GM12801 (cell line): ENCODE results near the gene HS6ST1.

Experiments used
- TF ChIP-seq, protein P1 (sequence below): IDR thresholded peaks from one replicate; pipeline ENCODE4 v1.5.1; 2011; ENCODE audit warnings: control low read depth; ENCODE audit not compliant: insufficient read length; ENCODE audit errors: extremely low read depth

HS6ST1 gene

GRCh38 chr2:128291844-128292598 lies 26.6 kb downstream of the HS6ST1 start:
- TF ChIP-seq, protein P1, sequence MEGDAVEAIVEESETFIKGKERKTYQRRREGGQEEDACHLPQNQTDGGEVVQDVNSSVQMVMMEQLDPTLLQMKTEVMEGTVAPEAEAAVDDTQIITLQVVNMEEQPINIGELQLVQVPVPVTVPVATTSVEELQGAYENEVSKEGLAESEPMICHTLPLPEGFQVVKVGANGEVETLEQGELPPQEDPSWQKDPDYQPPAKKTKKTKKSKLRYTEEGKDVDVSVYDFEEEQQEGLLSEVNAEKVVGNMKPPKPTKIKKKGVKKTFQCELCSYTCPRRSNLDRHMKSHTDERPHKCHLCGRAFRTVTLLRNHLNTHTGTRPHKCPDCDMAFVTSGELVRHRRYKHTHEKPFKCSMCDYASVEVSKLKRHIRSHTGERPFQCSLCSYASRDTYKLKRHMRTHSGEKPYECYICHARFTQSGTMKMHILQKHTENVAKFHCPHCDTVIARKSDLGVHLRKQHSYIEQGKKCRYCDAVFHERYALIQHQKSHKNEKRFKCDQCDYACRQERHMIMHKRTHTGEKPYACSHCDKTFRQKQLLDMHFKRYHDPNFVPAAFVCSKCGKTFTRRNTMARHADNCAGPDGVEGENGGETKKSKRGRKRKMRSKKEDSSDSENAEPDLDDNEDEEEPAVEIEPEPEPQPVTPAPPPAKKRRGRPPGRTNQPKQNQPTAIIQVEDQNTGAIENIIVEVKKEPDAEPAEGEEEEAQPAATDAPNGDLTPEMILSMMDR: no peak

GRCh38 chr2:128291161-128291843 lies 27.4 kb downstream of the HS6ST1 start:
- TF ChIP-seq, protein P1: no peak

GRCh38 chr2:128290356-128290755 lies 28.3 kb downstream of the HS6ST1 start:
- TF ChIP-seq, protein P1: no peak

DNA sequence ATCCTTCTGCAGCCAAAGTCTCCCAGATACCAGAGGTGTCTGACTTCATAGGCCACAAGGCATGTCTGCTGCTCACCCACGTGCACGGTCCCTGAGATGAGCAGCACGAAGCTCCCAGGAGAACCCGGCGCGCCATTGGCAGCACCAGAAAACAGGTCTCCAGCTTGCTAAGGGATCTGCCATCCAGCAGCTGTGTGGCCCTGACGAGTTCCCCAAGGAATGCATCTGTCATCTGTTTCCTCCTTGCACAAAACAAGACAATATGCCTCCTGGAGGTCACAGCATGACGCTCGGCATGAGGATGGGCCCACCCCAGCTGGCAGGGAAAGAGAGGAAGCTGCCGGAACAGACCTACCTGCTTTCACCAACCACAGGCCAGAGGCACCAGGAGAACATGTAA lies 29.2 kb downstream of the HS6ST1 start:
- TF ChIP-seq, protein P1: no peak

DNA sequence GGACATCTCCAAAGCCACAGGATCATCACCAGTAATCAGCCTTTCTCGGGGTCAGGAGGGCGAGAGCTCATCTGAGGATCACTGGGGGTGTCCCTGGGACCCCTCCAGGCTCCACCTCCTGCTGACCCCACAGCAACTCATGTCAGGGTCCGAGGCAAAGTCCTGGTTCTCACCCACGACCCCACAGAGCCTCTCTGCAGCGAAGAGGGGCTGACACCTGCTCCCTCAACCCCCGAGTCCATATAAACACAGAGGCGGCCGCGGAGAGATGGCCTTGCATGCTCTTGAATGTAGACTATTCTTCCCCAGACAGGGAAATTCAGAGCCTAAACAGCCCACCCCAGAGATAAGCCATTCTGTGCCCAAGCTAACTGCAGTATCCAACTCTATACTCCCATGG lies 29.9 kb downstream of the HS6ST1 start:
- TF ChIP-seq, protein P1: no peak

DNA sequence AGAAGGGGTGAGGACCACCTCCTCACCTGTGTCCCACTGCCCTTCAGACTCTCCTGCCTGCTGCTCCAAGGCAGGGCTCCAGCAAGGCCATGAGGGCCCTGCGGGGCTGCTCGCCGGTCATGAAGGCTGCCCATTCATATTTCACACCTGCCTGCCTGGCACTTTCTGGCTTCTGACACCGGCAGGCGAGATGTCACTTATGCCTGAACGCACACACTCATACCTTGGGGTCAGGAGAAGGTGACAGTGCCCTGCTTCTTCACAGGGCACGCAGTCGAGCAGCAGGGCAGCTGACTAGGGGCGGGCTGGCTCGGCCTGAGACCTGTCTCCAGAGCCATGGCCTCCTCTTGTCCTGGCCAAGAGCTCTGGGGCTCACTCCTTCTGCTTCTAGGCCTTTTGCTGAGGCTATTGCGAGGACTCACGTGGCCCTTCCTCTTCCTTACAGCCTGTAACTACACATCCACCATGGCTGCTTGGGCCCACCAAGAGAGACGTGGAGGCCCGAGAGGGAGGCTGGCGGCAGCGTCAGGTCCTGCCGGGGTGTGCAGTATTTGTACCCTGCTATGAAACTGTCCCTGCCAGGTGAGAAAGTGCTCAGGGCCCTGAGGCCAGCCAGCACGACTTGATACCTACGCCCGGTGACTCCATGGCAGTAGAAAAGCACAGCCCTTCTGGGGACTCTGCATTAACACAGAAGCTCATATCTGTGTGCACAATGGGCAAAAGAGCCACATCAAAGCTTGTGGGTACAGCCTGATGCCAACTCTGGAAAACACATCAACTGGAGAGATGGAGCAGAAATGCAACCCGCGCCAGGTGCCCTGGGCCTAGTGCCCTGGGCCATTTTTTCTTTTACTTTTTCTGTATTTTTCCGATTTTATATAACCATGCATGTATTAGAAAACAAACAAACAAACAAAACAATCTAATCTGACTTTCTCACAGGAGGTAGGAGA lies 30.6 kb downstream of the HS6ST1 start:
- TF ChIP-seq, protein P1: no peak
